Neuron (in vitro differentiated cells): Measurements from ENCODE around the gene PORCN.
A peak's percentile ranks its signal among the peaks of the same experiment; 100 is the strongest.
"Not testable (repeated sequence)": the region's sequence is repeated elsewhere in the genome, so short reads cannot be mapped to it uniquely, and the experiment has no call there.

ENCODE experiments used
- H2AFZ ChIP-seq: one replicate; pipeline ENCODE4 v1.6.1; 2013; ENCODE audit warnings: low read depth, mild to moderate bottlenecking, inconsistent platforms, low read length, moderate library complexity
- H3K27me3 ChIP-seq: one replicate; pipeline ENCODE4 v1.6.1; 2013; ENCODE audit warnings: low read length; ENCODE audit not compliant: insufficient read depth
- H3K36me3 ChIP-seq: one replicate; pipeline ENCODE4 v1.6.1; 2013; ENCODE audit warnings: low read length; ENCODE audit not compliant: insufficient read depth
- H3K4me1 ChIP-seq: one replicate; pipeline ENCODE4 v1.6.1; 2013; ENCODE audit warnings: low read length; ENCODE audit not compliant: insufficient read depth
- H3K4me3 ChIP-seq: 2 replicates; pipeline ENCODE4 v1.5.1; 2013; ENCODE audit warnings: mild to moderate bottlenecking, low read length, moderate library complexity
- H3K9me3 ChIP-seq: one replicate; pipeline ENCODE4 v1.6.1; 2013; ENCODE audit warnings: low read length

PORCN gene

DNA sequence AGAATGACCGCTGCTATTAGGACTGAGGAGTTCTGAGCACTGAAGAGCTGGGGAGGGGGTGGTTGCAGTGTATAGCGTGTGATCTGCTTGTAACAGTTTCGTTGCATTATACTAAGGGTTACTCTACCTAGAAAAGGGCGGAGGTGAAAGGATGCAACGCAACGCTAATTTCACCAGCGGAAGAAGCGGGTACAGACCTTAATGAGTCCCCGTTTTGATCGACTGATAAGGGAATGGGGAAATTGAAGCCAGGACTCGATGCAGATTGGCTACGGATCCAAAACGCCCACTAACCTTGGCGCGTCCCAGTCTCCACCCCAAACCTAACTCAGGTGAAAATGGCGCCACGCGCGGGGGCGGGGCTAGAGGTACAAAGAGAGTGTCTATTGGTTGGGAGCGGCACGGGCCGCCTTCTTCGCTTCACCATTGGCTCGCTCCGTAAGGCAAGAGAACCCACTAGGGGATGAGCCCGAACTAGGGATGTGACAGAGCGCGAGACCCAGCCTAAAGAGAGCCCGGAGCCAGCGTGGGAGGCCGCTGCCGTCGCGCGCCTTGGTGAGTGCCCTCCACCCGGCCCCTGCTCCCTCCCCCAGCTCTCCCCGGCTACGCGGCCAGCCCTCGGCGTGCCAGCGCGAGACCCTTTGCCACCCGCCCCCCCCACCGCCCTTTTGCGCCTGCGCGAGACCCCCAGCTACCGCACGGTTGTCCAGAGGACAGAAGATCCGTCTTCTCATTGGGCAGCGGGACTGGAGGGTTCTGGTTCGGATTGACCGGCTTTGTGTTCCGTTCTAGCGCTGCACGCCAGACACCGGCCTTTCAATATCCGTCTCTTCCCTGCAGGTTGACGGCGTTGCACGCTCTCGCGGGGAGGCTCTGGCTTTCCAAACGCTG lies 12.8 kb downstream of the PORCN start, which contains the start of gene EBP:
EBP (plus strand) TSS at position 456 of the 891 bp plus-strand sequence. CDS start 1,964 bp downstream, outside the sequence.
- Histone ChIP-seq H3K4me3 (peak within 1 kb of the TSS; percentile 95), H3K36me3 (peaks cover 8% of the 10 kb centered on the region), H3K4me1 (peaks cover 3% of the 10 kb centered on the region), H3K9me3 (no peaks in the 10 kb centered on the region), H2AFZ (peak within 1 kb of the TSS; percentile 27), H3K27me3 (no peaks in the 10 kb centered on the region)

DNA sequence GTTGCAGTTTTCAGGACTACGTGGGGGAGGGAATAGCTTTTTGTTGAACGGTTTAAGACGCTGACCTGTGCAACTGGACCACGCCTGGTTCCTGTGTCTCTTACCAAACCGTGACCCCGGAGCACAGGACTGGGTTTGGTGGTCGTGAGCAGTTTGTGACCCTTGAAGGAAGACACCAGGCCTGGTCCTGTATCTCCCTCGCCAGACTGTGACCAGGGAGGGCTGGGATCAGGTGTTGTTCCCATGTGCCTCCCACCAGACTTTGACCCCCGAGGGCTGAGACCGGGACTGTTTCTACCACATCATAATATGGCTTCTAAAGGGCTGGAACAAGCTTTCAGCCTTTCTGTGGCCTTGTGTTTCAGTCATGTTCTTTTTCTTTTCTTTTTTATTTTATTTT lies 13.5 kb downstream of the PORCN start:
- no peaks in the 10 kb centered on the region for H3K27me3 ChIP-seq
- peaks cover 12% of the 10 kb centered on the region for H3K36me3 ChIP-seq
- peak overlapping the region; percentile 95 for H3K4me3 ChIP-seq
- peak overlapping the region; percentile 27 for H2AFZ ChIP-seq
- no peaks in the 10 kb centered on the region for H3K9me3 ChIP-seq
- peaks cover 3% of the 10 kb centered on the region for H3K4me1 ChIP-seq

DNA sequence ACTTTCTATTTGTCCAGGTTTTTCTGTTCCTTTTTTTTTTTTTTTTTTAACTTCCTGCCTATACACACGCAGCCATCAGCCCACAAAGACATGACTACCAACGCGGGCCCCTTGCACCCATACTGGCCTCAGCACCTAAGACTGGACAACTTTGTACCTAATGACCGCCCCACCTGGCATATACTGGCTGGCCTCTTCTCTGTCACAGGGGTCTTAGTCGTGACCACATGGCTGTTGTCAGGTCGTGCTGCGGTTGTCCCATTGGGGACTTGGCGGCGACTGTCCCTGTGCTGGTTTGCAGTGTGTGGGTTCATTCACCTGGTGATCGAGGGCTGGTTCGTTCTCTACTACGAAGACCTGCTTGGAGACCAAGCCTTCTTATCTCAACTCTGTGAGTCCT lies 14.9 kb downstream of the PORCN start:
- no peaks in the 10 kb centered on the region for H3K27me3 ChIP-seq
- H3K9me3 ChIP-seq, result no peaks in the 10 kb centered on the region
- peaks cover 21% of the 10 kb centered on the region for H3K36me3 ChIP-seq
- no peak overlapping the region for H3K4me3 ChIP-seq
- H3K4me1 ChIP-seq, result peaks cover 3% of the 10 kb centered on the region
- H2AFZ ChIP-seq, result no peak overlapping the region

DNA sequence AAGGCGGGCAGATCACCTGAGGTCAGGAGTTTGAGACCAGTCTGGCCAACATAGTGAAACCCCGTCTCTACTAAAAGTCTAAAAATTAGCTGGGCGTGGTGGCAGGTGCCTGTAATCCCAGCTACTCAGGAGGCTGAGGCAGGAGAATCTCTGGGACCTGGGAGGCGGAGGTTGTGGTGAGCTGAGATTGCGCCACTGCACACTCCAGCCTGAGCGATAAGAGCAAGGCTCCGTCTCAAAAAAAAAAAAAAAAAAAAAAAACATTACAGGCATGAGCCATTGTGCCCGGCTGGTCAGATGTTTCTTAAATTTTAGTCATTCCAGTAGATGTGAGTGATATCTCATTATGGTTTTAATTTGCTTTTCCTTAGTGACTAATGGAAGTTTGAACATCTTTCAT lies 17.1 kb downstream of the PORCN start:
- H3K36me3 ChIP-seq, result peaks cover 23% of the 10 kb centered on the region
- H3K4me1 ChIP-seq, H3K27me3 ChIP-seq, H2AFZ ChIP-seq, H3K9me3 ChIP-seq, H3K4me3 ChIP-seq: not testable (repeated sequence)

DNA sequence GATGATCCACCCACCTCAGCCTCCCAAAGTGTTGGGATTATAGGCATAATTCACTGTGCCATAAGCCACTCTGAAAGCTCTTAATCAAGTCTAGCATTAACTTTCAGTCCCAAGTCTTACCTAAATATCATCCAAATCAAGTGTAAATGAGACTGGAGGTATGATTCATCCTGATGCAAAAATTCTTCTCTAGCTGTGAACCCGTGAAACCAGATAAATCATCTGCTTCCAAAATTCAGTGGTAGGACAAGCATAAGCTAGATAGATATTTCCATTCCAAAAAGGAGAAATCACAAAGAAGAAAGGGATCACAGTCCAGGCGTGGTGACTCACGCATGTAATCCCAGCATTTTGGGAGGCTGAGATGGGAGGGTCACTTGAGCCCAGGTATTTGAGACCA lies 21.9 kb downstream of the PORCN start:
- Histone ChIP-seq H3K4me3 (no peak overlapping the region), H3K9me3 (no peaks in the 10 kb centered on the region), H3K4me1 (no peaks in the 10 kb centered on the region), H3K36me3 (peaks cover 15% of the 10 kb centered on the region), H3K27me3 (no peaks in the 10 kb centered on the region), H2AFZ (no peak overlapping the region)

DNA sequence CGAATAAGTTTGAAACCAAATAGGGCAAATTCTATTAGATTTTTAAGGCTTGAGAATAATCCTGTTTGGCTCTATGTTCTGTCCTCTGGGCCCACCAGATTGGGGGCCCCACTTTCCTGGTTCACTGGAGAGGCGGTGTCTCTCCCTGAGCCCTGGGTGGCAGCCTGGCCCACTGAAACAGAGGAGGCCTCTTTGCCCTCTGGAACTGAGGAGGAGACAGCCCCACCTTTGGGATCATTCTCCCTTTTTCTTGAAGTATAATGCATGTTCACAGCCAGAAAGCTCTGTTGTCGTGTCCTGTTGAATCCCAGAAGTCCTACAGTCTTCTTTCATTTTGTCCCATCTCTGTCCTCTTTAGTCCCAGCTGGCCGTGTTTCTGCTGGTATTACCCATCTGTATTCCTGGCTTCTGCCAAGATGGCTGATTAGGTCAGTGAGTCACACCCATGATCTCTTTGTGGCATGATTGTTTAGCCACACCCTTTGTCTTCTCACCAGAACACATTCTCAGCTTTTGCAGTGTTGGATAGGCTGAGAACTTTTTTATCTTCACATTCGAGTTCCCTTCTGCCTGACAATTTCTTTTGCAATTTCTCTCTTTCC lies 22.7 kb downstream of the PORCN start:
- Histone ChIP-seq H3K9me3 (no peaks in the 10 kb centered on the region), H3K4me3 (no peak overlapping the region), H3K36me3 (peaks cover 15% of the 10 kb centered on the region), H3K4me1 (no peaks in the 10 kb centered on the region), H3K27me3 (no peaks in the 10 kb centered on the region), H2AFZ (no peak overlapping the region)

DNA sequence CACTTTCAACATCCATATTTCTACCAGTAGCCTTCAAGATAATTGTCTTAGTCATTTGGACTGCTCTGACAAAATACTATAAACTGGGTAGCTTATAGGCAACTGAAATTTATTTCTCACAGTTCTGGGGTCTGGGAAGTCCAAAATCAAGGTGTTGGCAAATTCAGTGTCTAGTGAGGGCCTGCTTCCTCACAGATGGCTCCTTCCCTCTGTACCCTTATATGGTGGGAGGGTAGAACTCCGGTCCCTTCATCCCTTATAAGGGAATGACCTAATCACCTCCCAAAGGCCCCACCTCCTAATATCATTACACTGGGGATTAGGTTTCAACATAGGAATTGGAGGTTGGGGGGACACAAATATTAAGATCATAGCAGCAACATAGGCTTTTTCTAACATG lies 23.4 kb downstream of the PORCN start:
- H3K9me3 ChIP-seq, result no peaks in the 10 kb centered on the region
- H3K27me3 ChIP-seq, result no peaks in the 10 kb centered on the region
- H3K4me1 ChIP-seq, result no peaks in the 10 kb centered on the region
- no peak overlapping the region for H2AFZ ChIP-seq
- H3K4me3 ChIP-seq, result no peak overlapping the region
- peaks cover 12% of the 10 kb centered on the region for H3K36me3 ChIP-seq

DNA sequence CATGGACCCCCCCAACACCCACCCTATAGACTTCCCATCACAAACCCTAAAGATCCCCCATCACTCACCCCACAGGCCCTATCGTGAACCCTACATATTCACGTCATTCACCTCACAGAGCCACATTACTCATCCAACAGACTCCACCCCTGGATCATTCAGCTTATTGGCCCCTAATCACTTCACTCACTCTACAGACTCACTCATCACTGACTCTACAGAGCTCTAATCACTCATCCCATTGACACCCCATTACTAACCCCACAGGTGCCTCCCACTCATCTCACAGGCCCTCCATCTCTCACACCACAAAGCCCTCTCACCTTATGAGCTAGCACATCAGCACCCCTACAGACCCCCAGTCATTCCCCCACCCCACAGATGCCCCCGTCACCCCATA lies 24.4 kb downstream of the PORCN start:
- Histone ChIP-seq H3K4me3 (no peak overlapping the region), H3K36me3 (peaks cover 7% of the 10 kb centered on the region), H3K9me3 (no peaks in the 10 kb centered on the region), H3K4me1 (no peaks in the 10 kb centered on the region), H2AFZ (no peak overlapping the region), H3K27me3 (no peaks in the 10 kb centered on the region)

DNA sequence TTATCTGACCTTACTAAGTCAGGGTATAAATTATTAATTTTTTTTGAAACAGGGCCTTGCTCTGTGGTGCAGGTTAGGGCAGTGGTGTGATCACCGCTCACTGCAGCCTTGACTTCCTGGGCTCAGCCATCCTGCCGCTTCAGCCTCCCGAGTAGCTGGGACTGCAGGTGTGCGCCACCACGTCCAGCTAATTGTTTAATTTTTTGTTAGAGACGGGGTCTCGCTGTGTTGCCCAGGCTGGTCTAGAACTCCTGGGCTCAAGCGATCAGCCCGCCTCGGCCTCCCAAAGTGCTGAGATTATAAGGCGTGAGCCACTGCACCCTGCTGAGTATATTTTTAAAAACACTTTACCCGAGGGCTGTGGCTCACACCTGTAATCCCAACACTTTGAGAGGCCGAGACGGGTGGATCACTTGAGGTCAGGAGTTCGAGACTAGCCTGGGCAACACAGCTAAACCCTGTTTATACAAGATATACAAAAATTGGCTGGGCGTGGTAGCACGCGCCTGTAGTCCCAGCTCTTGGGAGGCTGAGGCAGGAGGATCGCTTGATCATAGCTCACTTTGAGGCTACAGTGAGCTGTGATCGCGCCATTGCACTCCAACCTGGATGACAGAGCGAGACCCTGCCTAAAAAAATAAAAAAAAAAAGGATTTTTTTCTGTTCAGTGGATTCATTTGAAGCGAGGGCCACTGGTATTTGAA lies 30.0 kb downstream of the PORCN start:
- Histone ChIP-seq H3K4me3 (peak overlapping the region; percentile 80), H3K36me3 (peaks cover under 1% of the 10 kb centered on the region), H3K4me1 (peaks cover 2% of the 10 kb centered on the region), H3K27me3 (no peaks in the 10 kb centered on the region), H3K9me3 (no peaks in the 10 kb centered on the region), H2AFZ (peak overlapping the region; percentile 80)

DNA sequence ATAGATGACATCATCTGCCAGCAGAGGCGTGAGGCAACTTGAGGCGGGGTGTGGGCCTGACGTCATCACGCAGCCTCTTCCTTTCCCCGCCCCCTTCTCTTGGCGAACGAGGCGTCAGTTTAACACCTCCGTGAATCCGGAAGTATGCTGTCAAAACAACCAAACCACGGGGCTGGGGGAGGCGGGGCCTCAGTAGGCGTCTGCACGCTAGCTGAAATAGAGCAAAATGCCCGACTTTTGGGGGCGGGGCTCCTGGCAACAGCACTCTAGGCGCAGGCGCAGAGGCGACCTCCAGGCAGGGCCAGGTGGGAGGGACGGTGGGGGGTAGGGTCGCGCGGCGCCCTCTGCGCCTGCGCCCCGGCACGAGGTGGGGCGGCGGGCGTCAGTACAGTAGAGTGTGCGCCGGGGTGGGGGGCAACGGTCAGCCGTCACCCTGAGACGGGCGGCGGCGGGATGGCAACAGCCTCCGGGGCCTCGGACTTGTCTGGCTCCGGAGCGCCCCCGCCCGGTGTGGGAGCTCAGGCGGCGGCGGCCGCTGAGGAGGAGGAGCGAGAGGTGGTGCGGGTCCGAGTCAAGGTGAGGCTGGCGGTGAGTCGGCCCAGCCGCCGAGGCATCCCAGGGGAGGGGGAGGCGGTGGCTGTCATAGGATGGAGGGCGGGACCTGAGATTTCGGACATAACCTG lies 30.7 kb downstream of the PORCN start, which contains the start of gene TBC1D25:
TBC1D25 (plus strand) TSS at position 370 of the 683 bp plus-strand sequence; CDS start at position 454, 84 bp downstream.
- H3K4me1 ChIP-seq, result peaks cover 2% of the 10 kb centered on the region

DNA sequence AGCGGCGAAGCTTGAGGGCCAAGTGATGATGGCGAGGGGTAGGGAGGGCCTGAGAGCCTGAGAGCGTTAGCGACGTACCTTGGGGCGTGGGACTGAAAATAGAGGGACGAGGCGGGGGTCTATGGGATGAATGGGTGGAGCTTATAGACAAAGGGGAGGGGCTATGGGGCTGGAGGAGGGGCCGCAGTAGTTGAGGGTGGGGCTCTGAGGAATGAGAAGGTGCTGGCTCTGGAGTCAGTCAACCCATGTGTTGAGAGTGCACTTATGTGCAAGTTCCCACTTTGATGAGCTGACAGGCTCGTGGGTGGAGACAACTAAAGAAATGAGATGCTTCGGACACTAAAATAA lies 31.2 kb downstream of the PORCN start:
- Histone ChIP-seq H3K27me3 (no peaks in the 10 kb centered on the region), H3K4me1 (peaks cover 2% of the 10 kb centered on the region), H3K4me3 (peak overlapping the region; percentile 80), H3K36me3 (peaks cover 2% of the 10 kb centered on the region), H2AFZ (peak overlapping the region; percentile 80), H3K9me3 (no peaks in the 10 kb centered on the region)

More for the DNA sequence above, 30.7 kb downstream of the PORCN start, which contains the start of gene TBC1D25:
- Histone ChIP-seq H3K4me3 (peak within 1 kb of the TSS; percentile 80), H3K9me3 (no peaks in the 10 kb centered on the region), H3K36me3 (peaks cover 2% of the 10 kb centered on the region), H2AFZ (peak within 1 kb of the TSS; percentile 80), H3K27me3 (no peaks in the 10 kb centered on the region)

DNA sequence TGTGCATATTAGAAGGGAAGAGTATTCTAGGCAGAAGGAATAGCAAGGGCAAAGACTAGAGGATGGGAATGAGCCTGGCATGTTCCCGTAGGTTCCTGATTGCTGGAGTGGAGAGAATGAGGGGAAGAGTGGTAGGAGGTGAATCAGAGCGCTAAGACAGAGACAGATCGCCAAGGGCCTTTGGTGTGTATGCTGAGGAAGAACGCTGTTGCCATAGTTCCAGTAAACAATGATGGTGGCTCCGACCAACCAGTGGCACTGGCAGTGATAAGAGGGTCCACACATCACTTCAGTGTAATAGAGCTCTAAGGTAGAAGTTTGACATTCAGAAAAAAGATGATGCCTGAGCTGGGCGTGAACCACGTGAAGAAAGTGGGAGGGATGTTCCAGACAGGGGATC lies 31.7 kb downstream of the PORCN start:
- peak overlapping the region; percentile 80 for H3K4me3 ChIP-seq

More for the DNA sequence above, 31.7 kb downstream of the PORCN start:
- peaks cover 2% of the 10 kb centered on the region for H3K4me1 ChIP-seq
- H3K27me3 ChIP-seq, result no peaks in the 10 kb centered on the region
- no peak overlapping the region for H2AFZ ChIP-seq
- H3K36me3 ChIP-seq, result peaks cover 4% of the 10 kb centered on the region
- no peaks in the 10 kb centered on the region for H3K9me3 ChIP-seq
